ENCODE results near the gene ANKRD6. TPM values are rescaled to one million over a fixed set of nuclear protein-coding genes. Genes with fewer than 3 reads are reported as not detected.

Gene ANKRD6
- total RNA-seq, 1 experiment from 2014 or later = 13.9 TPM

- TF ChIP-seq, protein P1, sequence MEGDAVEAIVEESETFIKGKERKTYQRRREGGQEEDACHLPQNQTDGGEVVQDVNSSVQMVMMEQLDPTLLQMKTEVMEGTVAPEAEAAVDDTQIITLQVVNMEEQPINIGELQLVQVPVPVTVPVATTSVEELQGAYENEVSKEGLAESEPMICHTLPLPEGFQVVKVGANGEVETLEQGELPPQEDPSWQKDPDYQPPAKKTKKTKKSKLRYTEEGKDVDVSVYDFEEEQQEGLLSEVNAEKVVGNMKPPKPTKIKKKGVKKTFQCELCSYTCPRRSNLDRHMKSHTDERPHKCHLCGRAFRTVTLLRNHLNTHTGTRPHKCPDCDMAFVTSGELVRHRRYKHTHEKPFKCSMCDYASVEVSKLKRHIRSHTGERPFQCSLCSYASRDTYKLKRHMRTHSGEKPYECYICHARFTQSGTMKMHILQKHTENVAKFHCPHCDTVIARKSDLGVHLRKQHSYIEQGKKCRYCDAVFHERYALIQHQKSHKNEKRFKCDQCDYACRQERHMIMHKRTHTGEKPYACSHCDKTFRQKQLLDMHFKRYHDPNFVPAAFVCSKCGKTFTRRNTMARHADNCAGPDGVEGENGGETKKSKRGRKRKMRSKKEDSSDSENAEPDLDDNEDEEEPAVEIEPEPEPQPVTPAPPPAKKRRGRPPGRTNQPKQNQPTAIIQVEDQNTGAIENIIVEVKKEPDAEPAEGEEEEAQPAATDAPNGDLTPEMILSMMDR (IDR thresholded peaks at IDR 0.05) = no peak
- TF ChIP-seq GABPB1 (CRISPR knock-in tag; IDR thresholded peaks at IDR 0.05) = no peak
- TF ChIP-seq FOXP4 (CRISPR knock-in tag; IDR thresholded peaks at IDR 0.05) = no peak
- TF ChIP-seq, protein P2, sequence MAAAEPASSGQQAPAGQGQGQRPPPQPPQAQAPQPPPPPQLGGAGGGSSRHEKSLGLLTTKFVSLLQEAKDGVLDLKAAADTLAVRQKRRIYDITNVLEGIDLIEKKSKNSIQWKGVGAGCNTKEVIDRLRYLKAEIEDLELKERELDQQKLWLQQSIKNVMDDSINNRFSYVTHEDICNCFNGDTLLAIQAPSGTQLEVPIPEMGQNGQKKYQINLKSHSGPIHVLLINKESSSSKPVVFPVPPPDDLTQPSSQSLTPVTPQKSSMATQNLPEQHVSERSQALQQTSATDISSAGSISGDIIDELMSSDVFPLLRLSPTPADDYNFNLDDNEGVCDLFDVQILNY (CRISPR knock-in tag; IDR thresholded peaks at IDR 0.05) = 0 out of 2 replicates have a peak, but pooled peaks have one; percentile 23
- TF ChIP-seq MYBL2 (CRISPR knock-in tag; IDR thresholded peaks at IDR 0.05) = 0 out of 2 replicates have a peak, but pooled peaks have one; percentile 43
- no peak for TF ChIP-seq IRF2 (CRISPR knock-in tag; IDR thresholded peaks at IDR 0.05; ENCODE audit: borderline replicate concordance, low read depth)
- TF ChIP-seq, protein P3, sequence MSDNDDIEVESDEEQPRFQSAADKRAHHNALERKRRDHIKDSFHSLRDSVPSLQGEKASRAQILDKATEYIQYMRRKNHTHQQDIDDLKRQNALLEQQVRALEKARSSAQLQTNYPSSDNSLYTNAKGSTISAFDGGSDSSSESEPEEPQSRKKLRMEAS (CRISPR knock-in tag; IDR thresholded peaks at IDR 0.05) = peak; percentile 44
- no peak for TF ChIP-seq MLX (CRISPR knock-in tag; IDR thresholded peaks at IDR 0.05)
- TF ChIP-seq, protein P4, sequence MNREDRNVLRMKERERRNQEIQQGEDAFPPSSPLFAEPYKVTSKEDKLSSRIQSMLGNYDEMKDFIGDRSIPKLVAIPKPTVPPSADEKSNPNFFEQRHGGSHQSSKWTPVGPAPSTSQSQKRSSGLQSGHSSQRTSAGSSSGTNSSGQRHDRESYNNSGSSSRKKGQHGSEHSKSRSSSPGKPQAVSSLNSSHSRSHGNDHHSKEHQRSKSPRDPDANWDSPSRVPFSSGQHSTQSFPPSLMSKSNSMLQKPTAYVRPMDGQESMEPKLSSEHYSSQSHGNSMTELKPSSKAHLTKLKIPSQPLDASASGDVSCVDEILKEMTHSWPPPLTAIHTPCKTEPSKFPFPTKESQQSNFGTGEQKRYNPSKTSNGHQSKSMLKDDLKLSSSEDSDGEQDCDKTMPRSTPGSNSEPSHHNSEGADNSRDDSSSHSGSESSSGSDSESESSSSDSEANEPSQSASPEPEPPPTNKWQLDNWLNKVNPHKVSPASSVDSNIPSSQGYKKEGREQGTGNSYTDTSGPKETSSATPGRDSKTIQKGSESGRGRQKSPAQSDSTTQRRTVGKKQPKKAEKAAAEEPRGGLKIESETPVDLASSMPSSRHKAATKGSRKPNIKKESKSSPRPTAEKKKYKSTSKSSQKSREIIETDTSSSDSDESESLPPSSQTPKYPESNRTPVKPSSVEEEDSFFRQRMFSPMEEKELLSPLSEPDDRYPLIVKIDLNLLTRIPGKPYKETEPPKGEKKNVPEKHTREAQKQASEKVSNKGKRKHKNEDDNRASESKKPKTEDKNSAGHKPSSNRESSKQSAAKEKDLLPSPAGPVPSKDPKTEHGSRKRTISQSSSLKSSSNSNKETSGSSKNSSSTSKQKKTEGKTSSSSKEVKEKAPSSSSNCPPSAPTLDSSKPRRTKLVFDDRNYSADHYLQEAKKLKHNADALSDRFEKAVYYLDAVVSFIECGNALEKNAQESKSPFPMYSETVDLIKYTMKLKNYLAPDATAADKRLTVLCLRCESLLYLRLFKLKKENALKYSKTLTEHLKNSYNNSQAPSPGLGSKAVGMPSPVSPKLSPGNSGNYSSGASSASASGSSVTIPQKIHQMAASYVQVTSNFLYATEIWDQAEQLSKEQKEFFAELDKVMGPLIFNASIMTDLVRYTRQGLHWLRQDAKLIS (CRISPR knock-in tag; IDR thresholded peaks at IDR 0.05; ENCODE audit: borderline replicate concordance) = no peak
- TF ChIP-seq SMAD4 (CRISPR knock-in tag; IDR thresholded peaks at IDR 0.05) = no peak
- no peak for TF ChIP-seq EMX1 (CRISPR knock-in tag; IDR thresholded peaks at IDR 0.05)
- TF ChIP-seq, protein P5, sequence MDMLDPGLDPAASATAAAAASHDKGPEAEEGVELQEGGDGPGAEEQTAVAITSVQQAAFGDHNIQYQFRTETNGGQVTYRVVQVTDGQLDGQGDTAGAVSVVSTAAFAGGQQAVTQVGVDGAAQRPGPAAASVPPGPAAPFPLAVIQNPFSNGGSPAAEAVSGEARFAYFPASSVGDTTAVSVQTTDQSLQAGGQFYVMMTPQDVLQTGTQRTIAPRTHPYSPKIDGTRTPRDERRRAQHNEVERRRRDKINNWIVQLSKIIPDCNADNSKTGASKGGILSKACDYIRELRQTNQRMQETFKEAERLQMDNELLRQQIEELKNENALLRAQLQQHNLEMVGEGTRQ (CRISPR knock-in tag; IDR thresholded peaks at IDR 0.05) = no peak
- TF ChIP-seq, protein P6, sequence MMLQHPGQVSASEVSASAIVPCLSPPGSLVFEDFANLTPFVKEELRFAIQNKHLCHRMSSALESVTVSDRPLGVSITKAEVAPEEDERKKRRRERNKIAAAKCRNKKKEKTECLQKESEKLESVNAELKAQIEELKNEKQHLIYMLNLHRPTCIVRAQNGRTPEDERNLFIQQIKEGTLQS (CRISPR knock-in tag; conservative IDR thresholded peaks at IDR 0.05) = no peak
- TF ChIP-seq GRHL2 (CRISPR knock-in tag; IDR thresholded peaks at IDR 0.05; ENCODE audit: insufficient replicate concordance, severe bottlenecking) = no peak
- TF ChIP-seq ZNF121 (CRISPR knock-in tag; IDR thresholded peaks at IDR 0.05) = peak; percentile 96
- no peak for TF ChIP-seq MXD4 (CRISPR knock-in tag; IDR thresholded peaks at IDR 0.05; ENCODE audit: borderline replicate concordance)
- TF ChIP-seq CREM (CRISPR knock-in tag; IDR thresholded peaks at IDR 0.05) = no peak
- TF ChIP-seq ZNF138 (CRISPR knock-in tag; conservative IDR thresholded peaks at IDR 0.05) = no peak
- TF ChIP-seq, protein P7, sequence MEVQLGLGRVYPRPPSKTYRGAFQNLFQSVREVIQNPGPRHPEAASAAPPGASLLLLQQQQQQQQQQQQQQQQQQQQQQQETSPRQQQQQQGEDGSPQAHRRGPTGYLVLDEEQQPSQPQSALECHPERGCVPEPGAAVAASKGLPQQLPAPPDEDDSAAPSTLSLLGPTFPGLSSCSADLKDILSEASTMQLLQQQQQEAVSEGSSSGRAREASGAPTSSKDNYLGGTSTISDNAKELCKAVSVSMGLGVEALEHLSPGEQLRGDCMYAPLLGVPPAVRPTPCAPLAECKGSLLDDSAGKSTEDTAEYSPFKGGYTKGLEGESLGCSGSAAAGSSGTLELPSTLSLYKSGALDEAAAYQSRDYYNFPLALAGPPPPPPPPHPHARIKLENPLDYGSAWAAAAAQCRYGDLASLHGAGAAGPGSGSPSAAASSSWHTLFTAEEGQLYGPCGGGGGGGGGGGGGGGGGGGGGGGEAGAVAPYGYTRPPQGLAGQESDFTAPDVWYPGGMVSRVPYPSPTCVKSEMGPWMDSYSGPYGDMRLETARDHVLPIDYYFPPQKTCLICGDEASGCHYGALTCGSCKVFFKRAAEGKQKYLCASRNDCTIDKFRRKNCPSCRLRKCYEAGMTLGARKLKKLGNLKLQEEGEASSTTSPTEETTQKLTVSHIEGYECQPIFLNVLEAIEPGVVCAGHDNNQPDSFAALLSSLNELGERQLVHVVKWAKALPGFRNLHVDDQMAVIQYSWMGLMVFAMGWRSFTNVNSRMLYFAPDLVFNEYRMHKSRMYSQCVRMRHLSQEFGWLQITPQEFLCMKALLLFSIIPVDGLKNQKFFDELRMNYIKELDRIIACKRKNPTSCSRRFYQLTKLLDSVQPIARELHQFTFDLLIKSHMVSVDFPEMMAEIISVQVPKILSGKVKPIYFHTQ (CRISPR knock-in tag; IDR thresholded peaks at IDR 0.05) = no peak
- TF ChIP-seq E2F1 (CRISPR knock-in tag; IDR thresholded peaks at IDR 0.05) = no peak
- no peak for TF ChIP-seq CREB1 (CRISPR knock-in tag; IDR thresholded peaks at IDR 0.05)
Measured at GRCh38 chr6:89411145-89412070, 21.5 kb upstream of the ANKRD6 start (continued).
